GM19463 (cell line): ENCODE data around the gene NFKBIA.
"Not testable (repeated sequence)": the region's sequence is repeated elsewhere in the genome, so short reads cannot be mapped to it uniquely, and the experiment has no call there.

Source experiments
- ATAC-seq: cut with Tn5 transposase; IDR thresholded peaks from one replicate; pipeline ENCODE4 v1.9.1; 2021; ENCODE audit warnings: mild to moderate bottlenecking, moderate library complexity; ENCODE audit not compliant: unreplicated experiment

Gene NFKBIA

GRCh38 chr14:35369701-35370191, 34.8 kb downstream of the NFKBIA start:
- no peak for ATAC-seq

- ATAC-seq = no peak
These were observed 35.8 kb downstream of the NFKBIA start for GRCh38 chr14:35368583-35369392.

- ATAC-seq = no peak
These were observed 36.4 kb downstream of the NFKBIA start for GRCh38 chr14:35368139-35368460.

- ATAC-seq = no peak
These were observed 37.5 kb downstream of the NFKBIA start for GRCh38 chr14:35367056-35367372.

- ATAC-seq = no peak
These were observed 38.0 kb downstream of the NFKBIA start for GRCh38 chr14:35366521-35366976.

GRCh38 chr14:35366056-35366451, 38.5 kb downstream of the NFKBIA start:
- no peak for ATAC-seq

- peak; percentile 65 for ATAC-seq
These were observed 39.2 kb downstream of the NFKBIA start for GRCh38 chr14:35365130-35366055.

- ATAC-seq = no peak
These were observed 41.6 kb downstream of the NFKBIA start for GRCh38 chr14:35362911-35363374.

GRCh38 chr14:35362450-35362849, 42.1 kb downstream of the NFKBIA start:
- no peak for ATAC-seq

GRCh38 chr14:35361141-35361480, 43.4 kb downstream of the NFKBIA start:
- ATAC-seq = no peak

GRCh38 chr14:35359655-35360054, 44.9 kb downstream of the NFKBIA start:
- ATAC-seq = not testable (repeated sequence)

- peak; percentile 46 for ATAC-seq
These were observed 48.3 kb downstream of the NFKBIA start for GRCh38 chr14:35355981-35356841.

- not testable (repeated sequence) for ATAC-seq
These were observed 49.3 kb downstream of the NFKBIA start for GRCh38 chr14:35355235-35355634.

GRCh38 chr14:35353409-35354172, 51.0 kb downstream of the NFKBIA start:
- ATAC-seq = no peak

- no peak for ATAC-seq
These were observed 52.0 kb downstream of the NFKBIA start for GRCh38 chr14:35352274-35353233.

GRCh38 chr14:35351897-35352273, 52.7 kb downstream of the NFKBIA start:
- ATAC-seq = no peak
